Measurements from ENCODE around the gene ATXN1.

GRCh38 chr6:16624636-16625290 is 136.5 kb downstream of the ATXN1 start:
- TF ChIP-seq, protein P1, sequence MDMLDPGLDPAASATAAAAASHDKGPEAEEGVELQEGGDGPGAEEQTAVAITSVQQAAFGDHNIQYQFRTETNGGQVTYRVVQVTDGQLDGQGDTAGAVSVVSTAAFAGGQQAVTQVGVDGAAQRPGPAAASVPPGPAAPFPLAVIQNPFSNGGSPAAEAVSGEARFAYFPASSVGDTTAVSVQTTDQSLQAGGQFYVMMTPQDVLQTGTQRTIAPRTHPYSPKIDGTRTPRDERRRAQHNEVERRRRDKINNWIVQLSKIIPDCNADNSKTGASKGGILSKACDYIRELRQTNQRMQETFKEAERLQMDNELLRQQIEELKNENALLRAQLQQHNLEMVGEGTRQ (IDR thresholded peaks at IDR 0.05; ENCODE audit: borderline replicate concordance, low read depth, low read length): no peak
- no peak for TF ChIP-seq NRF1 (IDR thresholded peaks at IDR 0.05; ENCODE audit: low read depth, low read length)
- TF ChIP-seq, protein P2, sequence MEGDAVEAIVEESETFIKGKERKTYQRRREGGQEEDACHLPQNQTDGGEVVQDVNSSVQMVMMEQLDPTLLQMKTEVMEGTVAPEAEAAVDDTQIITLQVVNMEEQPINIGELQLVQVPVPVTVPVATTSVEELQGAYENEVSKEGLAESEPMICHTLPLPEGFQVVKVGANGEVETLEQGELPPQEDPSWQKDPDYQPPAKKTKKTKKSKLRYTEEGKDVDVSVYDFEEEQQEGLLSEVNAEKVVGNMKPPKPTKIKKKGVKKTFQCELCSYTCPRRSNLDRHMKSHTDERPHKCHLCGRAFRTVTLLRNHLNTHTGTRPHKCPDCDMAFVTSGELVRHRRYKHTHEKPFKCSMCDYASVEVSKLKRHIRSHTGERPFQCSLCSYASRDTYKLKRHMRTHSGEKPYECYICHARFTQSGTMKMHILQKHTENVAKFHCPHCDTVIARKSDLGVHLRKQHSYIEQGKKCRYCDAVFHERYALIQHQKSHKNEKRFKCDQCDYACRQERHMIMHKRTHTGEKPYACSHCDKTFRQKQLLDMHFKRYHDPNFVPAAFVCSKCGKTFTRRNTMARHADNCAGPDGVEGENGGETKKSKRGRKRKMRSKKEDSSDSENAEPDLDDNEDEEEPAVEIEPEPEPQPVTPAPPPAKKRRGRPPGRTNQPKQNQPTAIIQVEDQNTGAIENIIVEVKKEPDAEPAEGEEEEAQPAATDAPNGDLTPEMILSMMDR (IDR thresholded peaks at IDR 0.05): no peak
- no peak for TF ChIP-seq JUND (IDR thresholded peaks at IDR 0.05)
- TF ChIP-seq, protein P3, sequence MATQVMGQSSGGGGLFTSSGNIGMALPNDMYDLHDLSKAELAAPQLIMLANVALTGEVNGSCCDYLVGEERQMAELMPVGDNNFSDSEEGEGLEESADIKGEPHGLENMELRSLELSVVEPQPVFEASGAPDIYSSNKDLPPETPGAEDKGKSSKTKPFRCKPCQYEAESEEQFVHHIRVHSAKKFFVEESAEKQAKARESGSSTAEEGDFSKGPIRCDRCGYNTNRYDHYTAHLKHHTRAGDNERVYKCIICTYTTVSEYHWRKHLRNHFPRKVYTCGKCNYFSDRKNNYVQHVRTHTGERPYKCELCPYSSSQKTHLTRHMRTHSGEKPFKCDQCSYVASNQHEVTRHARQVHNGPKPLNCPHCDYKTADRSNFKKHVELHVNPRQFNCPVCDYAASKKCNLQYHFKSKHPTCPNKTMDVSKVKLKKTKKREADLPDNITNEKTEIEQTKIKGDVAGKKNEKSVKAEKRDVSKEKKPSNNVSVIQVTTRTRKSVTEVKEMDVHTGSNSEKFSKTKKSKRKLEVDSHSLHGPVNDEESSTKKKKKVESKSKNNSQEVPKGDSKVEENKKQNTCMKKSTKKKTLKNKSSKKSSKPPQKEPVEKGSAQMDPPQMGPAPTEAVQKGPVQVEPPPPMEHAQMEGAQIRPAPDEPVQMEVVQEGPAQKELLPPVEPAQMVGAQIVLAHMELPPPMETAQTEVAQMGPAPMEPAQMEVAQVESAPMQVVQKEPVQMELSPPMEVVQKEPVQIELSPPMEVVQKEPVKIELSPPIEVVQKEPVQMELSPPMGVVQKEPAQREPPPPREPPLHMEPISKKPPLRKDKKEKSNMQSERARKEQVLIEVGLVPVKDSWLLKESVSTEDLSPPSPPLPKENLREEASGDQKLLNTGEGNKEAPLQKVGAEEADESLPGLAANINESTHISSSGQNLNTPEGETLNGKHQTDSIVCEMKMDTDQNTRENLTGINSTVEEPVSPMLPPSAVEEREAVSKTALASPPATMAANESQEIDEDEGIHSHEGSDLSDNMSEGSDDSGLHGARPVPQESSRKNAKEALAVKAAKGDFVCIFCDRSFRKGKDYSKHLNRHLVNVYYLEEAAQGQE (IDR thresholded peaks at IDR 0.05; ENCODE audit: low read depth, low read length): no peak
- no peak for TF ChIP-seq POLR2AphosphoS5 (IDR thresholded peaks at IDR 0.05; ENCODE audit: low read depth, low read length)
- TF ChIP-seq EZH2phosphoT487 (IDR thresholded peaks at IDR 0.05; ENCODE audit: borderline replicate concordance, low read depth): no peak
- no peak for TF ChIP-seq RFX5 (IDR thresholded peaks at IDR 0.05; ENCODE audit: low read length)

Measured in SK-N-SH (cell line).